A549 treated with Hydrocortisone at 1 μM for 4 hours (cell line): ENCODE results near the gene CT45A2. TPM values are rescaled to one million over a fixed set of nuclear protein-coding genes. Genes with fewer than 3 reads are reported as not detected.

Experiments used
- total RNA-seq: library from RNA; stranded (reverse); fragments of 200-300 nt; extraction: Qiagen RNA extraction; gene quantifications from 5 replicates; pipeline ENCODE4 v1.2.3, GENCODE V29; 2022

CT45A2 gene
- total RNA-seq, result 0.10 TPM in 1 of 5 replicates, not detected in the others

GRCh38 chrX:135819912-135820311 is at the start of gene CT45A2:
CT45A2 (minus strand) TSS chrX:135820012; CDS start chrX:135816265, 3,747 bp downstream.

GRCh38 chrX:135854438-135854837 is 34.6 kb upstream of the CT45A2 start, which contains the start of gene CT45A8:
CT45A8 (minus strand) TSS chrX:135854538; CDS start chrX:135850783, 3,755 bp downstream.

GRCh38 chrX:135837180-135837579 is 17.4 kb upstream of the CT45A2 start, which contains the start of gene CT45A7:
CT45A7 (minus strand) TSS chrX:135837280; CDS start chrX:135833533, 3,747 bp downstream.

GRCh38 chrX:135802687-135803086 is 17.1 kb downstream of the CT45A2 start, which contains the start of gene CT45A6:
CT45A6 (minus strand) TSS chrX:135802787; CDS start chrX:135798993, 3,794 bp downstream.

GRCh38 chrX:135785403-135785802 is 34.4 kb downstream of the CT45A2 start, which contains the start of gene CT45A5:
CT45A5 (minus strand) TSS chrX:135785503; CDS start chrX:135781729, 3,774 bp downstream.

GRCh38 chrX:135768091-135768490 is 51.7 kb downstream of the CT45A2 start, which contains the start of gene CT45A3:
CT45A3 (minus strand) TSS chrX:135768191; CDS start chrX:135764444, 3,747 bp downstream.

Other genes starting within 250 kb of the CT45A2 start
- gene CT45A1, start 106.4 kb downstream of the CT45A2 start, total RNA-seq, result not detected in 5 replicates
- gene CT45A3, start 51.8 kb downstream of the CT45A2 start, total RNA-seq, result 0.26 TPM in 1 of 5 replicates, not detected in the others
- gene CT45A5, start 34.5 kb downstream of the CT45A2 start, total RNA-seq, result 0.10 to 0.13 TPM (median 0.12 TPM) in 3 of 5 replicates, not detected in the others
- gene CT45A6, start 17.2 kb downstream of the CT45A2 start, total RNA-seq, result not detected in 5 replicates
- gene CT45A7, start 17.3 kb upstream of the CT45A2 start, total RNA-seq, result not detected in 5 replicates
- gene CT45A8, start 34.5 kb upstream of the CT45A2 start, total RNA-seq, result not detected in 5 replicates
- gene CT45A9, start 51.8 kb upstream of the CT45A2 start, total RNA-seq, result not detected in 5 replicates
- gene CT45A10, start 73.4 kb upstream of the CT45A2 start, total RNA-seq, result 0.31 to 0.67 TPM (median 0.44 TPM) in 5 replicates
- not detected in 5 replicates for gene SAGE1, start 73.7 kb upstream of the CT45A2 start, total RNA-seq
- gene MMGT1, start 154.0 kb upstream of the CT45A2 start, total RNA-seq, result 16.4 to 21.1 TPM (median 18.6 TPM) in 5 replicates
- gene SLC9A6, start 165.4 kb upstream of the CT45A2 start, total RNA-seq, result 6.4 to 11.2 TPM (median 8.3 TPM) in 5 replicates